Stimulated activated effector memory CD8-positive, alpha-beta T cell treated with anti-CD3 and anti-CD28 coated beads, Interleukin-12 subunit alpha, Interleukin-12 subunit beta, amount 100 ng/mL, for 72 hours (primary cell): ENCODE data around the gene ZNF469.

Source experiments
- ATAC-seq: fragments of 150-1000 bp; cut with Tn5 transposase; 2 replicates; pipeline ENCODE4 v1.10.0; 2021
- DNase-seq, 2 donors: peaks; one replicate each; pipeline ENCODE4 v3.0.0; 2021 to 2022; ENCODE audit warnings: low spot score in 2 of 2
- H3K27ac Mint-ChIP-seq: one replicate; pipeline ENCODE4 v1.8.0; 2022; ENCODE audit warnings: mild to moderate bottlenecking, mixed read lengths
- H3K36me3 Mint-ChIP-seq: one replicate; pipeline ENCODE4 v1.8.0; 2022; ENCODE audit warnings: mild to moderate bottlenecking, mixed read lengths
- H3K4me1 Mint-ChIP-seq: one replicate; pipeline ENCODE4 v1.8.0; 2022; ENCODE audit warnings: mixed read lengths
- H3K4me3 Mint-ChIP-seq: one replicate; pipeline ENCODE4 v1.8.0; 2022; ENCODE audit warnings: mild to moderate bottlenecking, mixed read lengths
- H3K9me3 Mint-ChIP-seq: one replicate; pipeline ENCODE4 v1.8.0; 2022; ENCODE audit warnings: mixed read lengths

ZNF469 gene

DNA sequence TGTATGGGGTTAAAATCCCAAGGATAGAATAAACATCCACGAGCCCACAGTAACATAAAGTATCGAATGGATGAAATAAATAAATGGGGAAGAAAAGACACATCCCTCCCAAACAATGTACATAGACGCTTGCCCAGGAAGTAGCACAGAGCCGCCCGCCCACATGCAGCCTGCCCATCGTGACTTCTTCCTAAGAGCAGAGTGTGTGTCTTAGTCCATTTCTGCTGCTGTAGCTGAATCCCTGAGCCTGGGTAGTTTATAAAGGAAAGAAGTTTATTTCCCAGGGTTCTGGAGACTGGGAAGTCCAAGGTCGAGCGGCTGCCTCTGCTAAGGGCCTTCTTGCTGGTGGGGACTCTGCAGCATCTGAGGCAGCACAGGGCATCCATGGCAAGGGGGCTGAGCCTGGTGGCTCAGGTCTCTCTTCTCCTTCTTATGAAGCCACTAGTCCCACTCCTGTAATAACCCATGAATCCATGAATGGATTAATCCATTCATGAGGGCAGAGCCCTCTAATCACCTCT lies 39.4 kb upstream of the ZNF469 start:
- DNase-seq (no peak), ATAC-seq (no peak)
- no peak overlapping the region for H3K4me3 Mint-ChIP-seq
- no peaks in the 10 kb centered on the region for H3K4me1 Mint-ChIP-seq
- H3K9me3 Mint-ChIP-seq, result no peaks in the 10 kb centered on the region
- H3K27ac Mint-ChIP-seq, result no peak overlapping the region
- no peaks in the 10 kb centered on the region for H3K36me3 Mint-ChIP-seq

DNA sequence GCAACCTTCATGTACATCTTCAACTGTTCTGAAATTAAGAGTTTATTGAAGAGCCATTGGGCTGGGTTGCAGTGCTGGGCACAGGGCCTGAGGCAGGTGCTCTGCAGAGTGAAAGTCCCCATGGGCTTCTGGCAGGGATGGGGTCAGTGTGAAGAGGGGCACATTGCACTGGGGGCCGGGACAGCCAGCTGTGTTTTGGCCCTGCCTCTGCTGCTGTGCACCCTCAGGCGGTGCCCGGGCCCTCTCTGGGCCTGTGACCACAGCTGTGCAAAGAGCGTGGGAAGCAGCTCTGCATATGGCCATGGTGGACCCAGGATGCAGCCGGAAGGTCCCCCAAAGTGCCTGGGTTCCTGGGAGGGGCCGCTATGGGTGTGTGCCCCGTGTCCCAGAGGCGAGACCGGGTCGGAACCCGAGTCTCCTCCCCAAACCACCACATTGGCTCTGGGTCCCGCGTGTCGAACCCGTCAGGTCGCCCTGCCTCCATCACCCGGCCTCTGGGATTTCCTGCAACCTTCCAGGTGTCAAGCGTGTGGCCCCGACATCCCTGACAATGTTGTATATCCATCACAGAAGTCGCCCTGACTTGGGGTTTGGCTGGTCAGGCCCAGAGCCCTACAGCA lies 38.2 kb upstream of the ZNF469 start:
- no peaks in the 10 kb centered on the region for H3K36me3 Mint-ChIP-seq

DNA sequence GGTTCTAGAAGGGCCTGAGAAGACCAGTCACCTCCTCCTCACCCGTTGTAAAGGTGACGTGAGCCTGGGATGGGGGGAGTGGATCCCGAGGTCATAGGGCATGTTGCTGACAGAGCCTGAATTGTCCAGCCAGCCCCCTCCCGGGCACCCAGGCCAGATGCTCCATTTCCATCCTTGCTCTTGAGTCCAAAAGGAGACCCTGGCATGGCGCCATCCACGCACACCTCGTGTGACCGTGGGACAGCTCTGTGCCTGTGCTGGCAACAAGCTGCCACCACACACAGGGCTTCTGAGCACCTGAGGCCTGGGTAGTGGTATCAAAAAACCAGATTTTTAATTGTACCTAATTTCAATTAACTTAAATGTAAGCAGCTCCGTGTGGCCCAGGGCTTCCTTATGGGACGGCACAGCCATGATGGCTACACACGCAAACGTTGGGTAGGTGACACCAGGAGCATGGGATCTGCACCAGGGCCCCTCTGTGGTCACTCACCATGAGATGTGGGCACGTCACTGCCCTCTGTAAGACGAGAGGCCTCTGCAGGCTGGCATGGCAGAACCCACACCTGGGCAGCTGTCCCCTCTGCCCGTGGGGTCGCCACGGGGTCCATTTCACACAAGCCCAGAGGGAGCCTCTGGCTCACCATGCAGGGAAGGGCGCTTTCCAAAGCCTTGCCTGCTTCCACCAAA lies 37.6 kb upstream of the ZNF469 start:
- Mint-ChIP-seq H3K4me1 (peaks cover 9% of the 10 kb centered on the region), H3K27ac (no peak overlapping the region), H3K9me3 (no peaks in the 10 kb centered on the region), H3K4me3 (no peak overlapping the region), H3K36me3 (no peaks in the 10 kb centered on the region)
- no peak for ATAC-seq
- DNase-seq, result no peak

More for the DNA sequence above, 38.2 kb upstream of the ZNF469 start:
- H3K27ac Mint-ChIP-seq, result no peak overlapping the region
- no peak overlapping the region for H3K4me3 Mint-ChIP-seq
- peaks cover 4% of the 10 kb centered on the region for H3K4me1 Mint-ChIP-seq
- no peak for ATAC-seq
- H3K9me3 Mint-ChIP-seq, result no peaks in the 10 kb centered on the region
- DNase-seq, result no peak

DNA sequence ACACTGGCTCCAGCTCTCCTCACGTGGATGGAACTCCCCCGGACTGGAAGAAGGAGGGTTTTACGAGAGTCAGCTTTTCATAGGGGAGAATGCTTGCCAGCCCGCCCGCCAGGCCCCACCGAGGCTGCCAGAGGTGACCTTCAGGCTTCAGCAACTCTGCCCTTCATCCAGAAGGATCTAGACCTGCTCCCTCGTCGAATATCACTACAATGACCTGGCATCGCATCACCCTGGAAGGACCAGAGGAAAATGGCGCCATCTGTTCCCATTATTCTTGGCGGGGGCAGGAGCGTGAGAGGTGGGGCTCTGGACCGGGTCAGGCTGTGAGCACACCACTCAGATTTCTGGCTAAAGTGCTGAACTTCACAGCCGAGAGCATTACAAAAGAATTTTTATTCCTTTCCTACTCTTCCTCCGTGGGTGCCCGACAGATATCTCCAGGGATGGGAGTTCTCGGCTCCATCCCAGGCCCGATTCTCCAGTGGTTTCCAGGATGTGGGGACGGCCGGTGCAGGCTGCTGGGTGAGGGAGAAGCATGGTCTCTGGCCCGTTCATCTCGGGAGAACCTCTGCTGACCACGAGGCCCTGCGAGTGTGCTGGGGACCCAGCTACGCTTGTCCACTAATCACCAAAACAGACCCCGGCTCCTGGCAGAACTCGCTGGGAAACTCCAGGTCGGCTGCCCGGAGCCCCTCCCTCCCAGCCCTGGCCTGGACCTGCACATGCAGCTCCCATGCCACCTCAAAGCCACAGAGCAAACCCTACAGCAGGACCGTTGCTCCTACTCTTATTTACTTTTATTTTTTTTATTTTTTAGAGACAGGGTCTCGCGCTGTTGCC lies 36.8 kb upstream of the ZNF469 start:
- H3K4me1 Mint-ChIP-seq, result peaks cover 9% of the 10 kb centered on the region
- DNase-seq (no peak), ATAC-seq (no peak)
- no peaks in the 10 kb centered on the region for H3K36me3 Mint-ChIP-seq
- no peaks in the 10 kb centered on the region for H3K9me3 Mint-ChIP-seq
- no peak overlapping the region for H3K4me3 Mint-ChIP-seq
- no peak overlapping the region for H3K27ac Mint-ChIP-seq

DNA sequence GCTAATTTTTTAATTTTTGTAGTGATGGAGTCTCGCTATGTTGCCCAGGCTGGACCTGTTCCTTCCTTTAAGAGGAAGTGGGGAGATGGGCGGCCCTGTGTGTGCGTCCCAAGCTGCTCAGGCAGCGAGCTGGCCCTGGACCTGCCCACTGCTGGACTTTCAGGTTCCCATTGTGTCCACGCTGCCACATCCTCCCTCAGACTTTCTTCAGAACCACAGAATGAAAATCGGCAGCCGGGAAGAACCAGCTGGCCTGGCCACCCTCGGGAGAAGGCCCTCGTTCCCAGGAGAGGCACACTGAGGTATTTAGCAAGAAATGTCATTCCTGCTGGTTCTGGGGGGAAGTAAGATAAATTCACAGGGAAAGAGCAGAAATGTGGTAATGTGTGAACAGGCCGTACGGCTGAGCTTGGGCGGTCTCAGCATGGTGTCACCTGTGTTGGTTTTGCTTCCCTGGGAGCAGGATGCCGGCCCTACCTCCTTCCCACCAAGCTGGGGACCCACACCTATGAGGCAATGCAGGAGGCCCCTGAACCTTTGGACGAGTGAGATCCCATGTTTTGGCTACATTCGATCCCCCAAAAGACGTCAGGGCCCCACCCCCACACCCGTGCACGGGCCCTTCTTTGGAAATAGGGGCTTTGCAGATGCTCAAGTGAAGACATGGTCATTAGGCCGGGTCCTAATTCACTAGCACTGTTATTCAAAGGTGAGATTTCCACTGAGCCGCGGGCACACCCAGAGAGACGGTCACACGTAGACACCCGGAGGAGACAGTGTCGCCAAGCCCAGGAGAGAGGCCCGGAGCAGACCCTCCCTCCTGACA lies 35.9 kb upstream of the ZNF469 start:
- ATAC-seq, result no peak
- H3K4me1 Mint-ChIP-seq, result peaks cover 9% of the 10 kb centered on the region
- no peaks in the 10 kb centered on the region for H3K9me3 Mint-ChIP-seq
- no peak overlapping the region for H3K27ac Mint-ChIP-seq
- no peaks in the 10 kb centered on the region for H3K36me3 Mint-ChIP-seq
- H3K4me3 Mint-ChIP-seq, result no peak overlapping the region
- no peak for DNase-seq

DNA sequence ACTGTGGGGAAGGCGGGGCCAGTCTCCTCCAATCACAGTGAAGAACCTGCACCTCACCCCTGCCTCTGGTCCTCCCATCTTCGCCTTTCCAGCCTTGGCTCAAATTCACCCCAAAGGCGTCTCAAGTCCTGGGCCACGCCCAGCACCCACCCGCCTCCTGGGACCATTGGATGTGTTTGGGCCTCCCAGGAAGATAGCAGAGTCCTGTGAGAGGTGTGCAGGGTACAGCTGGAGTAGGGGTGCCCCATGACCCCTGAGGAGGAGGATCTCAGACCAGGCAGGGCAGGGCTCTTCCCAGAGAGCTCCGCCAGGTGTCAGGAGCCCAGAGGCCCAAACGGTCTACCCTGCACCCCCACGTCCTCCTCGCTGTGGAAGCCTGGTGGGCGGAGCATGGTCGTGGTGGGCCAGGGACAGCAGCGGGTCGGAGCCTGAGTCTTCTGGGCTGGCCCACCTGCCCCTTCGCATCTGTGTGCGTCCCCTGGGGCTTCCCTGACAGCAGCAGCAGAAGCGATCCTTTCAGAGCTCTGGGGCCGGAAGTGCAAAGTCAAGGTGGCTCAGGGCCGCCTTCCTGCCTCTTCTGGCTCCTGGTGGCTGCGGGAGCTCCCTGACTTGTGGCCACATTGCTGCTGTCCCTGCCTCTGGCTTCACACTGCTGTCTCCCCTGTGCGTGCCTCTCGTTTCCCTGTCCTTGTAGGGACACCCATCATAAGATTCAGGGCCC lies 34.9 kb upstream of the ZNF469 start:
- Mint-ChIP-seq H3K27ac (no peak overlapping the region), H3K4me1 (peaks cover 9% of the 10 kb centered on the region), H3K4me3 (no peak overlapping the region), H3K36me3 (no peaks in the 10 kb centered on the region), H3K9me3 (no peaks in the 10 kb centered on the region)
- no peak for DNase-seq
- no peak for ATAC-seq

DNA sequence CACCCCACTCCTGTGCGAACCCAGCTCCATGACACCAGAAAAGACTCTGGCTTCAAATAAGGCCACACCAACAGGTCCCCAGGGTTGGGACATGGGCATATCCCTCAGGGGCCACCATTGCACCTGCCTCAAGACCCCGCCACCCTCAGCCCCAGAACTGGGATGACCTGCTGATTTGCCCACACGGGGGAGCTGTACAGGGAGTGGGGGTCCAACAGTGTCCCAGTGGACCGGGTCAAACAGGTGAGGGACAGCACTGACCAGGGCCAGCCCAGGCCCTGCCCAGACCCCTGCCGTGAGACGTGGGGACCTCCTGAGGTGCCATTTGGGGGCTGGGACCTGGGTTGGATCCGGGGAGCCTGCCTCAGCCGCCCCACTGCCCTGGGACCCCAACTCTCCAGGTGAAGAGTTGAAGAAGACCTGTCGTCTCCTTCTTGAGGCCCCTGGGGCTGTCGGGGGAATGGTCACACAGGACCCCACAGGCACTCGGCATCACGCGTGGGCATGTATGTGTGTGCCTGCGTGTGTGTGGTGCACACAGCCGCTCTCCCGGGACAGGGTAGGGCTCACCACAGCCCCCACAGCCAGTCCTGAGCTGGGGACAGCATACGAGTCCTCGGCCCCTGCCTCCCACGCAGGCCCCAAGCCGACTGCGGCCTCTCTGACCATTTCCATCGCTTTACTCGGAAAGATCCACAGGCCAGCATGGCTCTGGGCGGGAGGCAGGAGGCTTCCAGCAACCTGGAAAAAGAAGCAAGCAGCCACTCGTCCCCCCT lies 34.2 kb upstream of the ZNF469 start:
- H3K4me3 Mint-ChIP-seq, result no peak overlapping the region
- no peak overlapping the region for H3K27ac Mint-ChIP-seq
- no peaks in the 10 kb centered on the region for H3K9me3 Mint-ChIP-seq
- no peak for DNase-seq
- no peak for ATAC-seq
- H3K36me3 Mint-ChIP-seq, result no peaks in the 10 kb centered on the region
- peaks cover 9% of the 10 kb centered on the region for H3K4me1 Mint-ChIP-seq

DNA sequence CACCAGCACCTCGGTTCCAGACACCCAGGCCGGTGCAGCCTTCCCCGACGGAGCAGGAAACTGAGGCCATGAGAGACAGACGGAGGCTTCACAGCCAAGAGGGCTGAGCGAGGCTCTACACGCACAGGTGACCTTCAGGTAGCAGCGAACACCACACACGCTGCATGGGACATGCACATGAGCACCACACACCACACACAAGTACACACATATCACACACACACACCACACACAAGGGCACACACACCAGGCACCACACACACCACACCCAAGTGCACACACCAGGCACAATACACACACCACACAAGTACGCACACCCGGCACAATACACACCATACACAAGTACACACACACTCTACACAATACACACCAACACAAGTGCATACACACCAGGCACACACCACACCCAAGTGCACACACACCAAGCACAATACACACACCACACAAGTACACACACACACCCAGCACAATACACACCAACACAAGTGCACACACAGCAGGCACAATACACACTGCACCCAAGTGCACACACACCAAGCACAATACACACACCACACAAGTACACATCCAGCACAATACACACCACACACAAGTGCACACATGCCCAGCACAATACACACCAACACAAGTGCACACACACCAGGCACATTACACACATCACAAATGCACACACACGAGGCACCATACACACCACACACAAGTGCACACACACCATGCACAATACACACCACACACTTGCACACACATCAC lies 33.4 kb upstream of the ZNF469 start:
- no peak overlapping the region for H3K4me3 Mint-ChIP-seq
- H3K9me3 Mint-ChIP-seq, result no peaks in the 10 kb centered on the region

DNA sequence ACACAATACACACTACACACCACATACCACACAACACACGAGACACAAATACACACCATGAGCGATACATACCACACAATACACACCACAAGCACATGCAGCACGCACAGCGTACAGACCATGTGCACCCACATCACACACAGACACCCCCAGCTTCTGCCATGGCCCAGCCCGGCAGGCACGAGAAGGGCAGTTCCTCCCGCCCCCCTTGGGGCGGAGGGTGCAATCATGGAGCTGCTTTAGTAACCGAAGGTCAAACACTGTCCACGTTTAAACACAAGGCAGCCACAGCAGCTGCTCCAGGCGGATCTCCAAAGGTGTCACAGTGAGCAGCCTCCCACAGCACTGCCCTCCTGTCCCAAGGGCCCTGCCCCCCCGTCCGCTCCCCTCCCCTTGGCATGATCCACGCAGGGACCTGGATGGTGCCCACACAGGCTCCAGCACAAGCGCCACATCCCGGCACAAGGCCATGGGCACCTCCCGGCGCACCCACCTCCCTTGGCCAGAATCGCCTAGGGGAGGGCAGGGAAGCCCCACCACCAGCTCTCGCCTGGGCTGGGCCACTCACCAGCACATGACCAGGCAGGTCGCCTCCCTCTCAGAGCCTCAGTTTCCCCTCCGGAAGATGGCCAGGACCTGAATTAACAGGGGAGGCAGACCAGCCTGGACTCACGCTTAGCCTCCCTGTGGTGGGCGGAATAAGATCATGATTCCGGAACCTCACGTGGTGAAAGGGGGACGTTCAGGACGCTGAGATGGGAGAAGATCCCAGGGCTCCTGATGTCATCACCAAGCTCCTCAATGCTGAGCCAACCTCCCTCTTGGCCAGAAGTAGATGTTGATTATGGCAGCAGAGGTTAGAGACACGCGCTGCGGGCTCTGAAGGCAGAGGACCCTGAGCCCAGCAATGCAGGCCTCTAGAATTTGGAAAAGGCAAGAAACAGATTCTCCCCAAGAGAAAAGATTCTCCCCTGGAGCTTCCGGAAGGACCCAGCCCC lies 32.6 kb upstream of the ZNF469 start:
- no peaks in the 10 kb centered on the region for H3K9me3 Mint-ChIP-seq
- no peak overlapping the region for H3K27ac Mint-ChIP-seq
- no peak overlapping the region for H3K4me3 Mint-ChIP-seq
- H3K36me3 Mint-ChIP-seq, result no peaks in the 10 kb centered on the region
- no peak for DNase-seq
- H3K4me1 Mint-ChIP-seq, result peaks cover 9% of the 10 kb centered on the region
- no peak for ATAC-seq

More for the DNA sequence above, 33.4 kb upstream of the ZNF469 start:
- H3K4me1 Mint-ChIP-seq, result peaks cover 9% of the 10 kb centered on the region
- H3K27ac Mint-ChIP-seq, result no peak overlapping the region
- H3K36me3 Mint-ChIP-seq, result no peaks in the 10 kb centered on the region
- ATAC-seq, result no peak
- no peak for DNase-seq

DNA sequence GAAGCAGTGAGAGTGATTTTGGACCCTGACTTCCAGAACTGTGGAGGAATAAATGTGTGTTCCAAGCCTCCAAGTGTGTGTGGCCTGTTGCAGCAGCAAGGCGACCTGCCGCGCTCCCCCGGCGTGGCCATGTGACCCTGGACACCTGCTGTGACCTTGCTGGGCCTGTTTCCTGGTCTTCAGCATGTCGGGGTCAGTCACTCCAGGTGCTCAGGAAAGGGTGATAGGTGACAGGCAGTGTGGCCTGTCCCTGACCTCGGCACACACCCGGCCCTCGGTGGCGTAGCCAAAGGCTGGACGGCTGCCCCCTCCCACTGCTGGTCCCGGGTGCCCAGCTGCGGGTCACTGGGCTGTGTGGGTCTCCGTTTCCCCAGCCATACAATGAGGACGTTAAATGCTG lies 31.8 kb upstream of the ZNF469 start:
- H3K9me3 Mint-ChIP-seq, result no peaks in the 10 kb centered on the region
- no peak overlapping the region for H3K27ac Mint-ChIP-seq
- ATAC-seq (no peak), DNase-seq (no peak)
- H3K4me1 Mint-ChIP-seq, result peaks cover 9% of the 10 kb centered on the region
- H3K4me3 Mint-ChIP-seq, result no peak overlapping the region
- no peaks in the 10 kb centered on the region for H3K36me3 Mint-ChIP-seq

DNA sequence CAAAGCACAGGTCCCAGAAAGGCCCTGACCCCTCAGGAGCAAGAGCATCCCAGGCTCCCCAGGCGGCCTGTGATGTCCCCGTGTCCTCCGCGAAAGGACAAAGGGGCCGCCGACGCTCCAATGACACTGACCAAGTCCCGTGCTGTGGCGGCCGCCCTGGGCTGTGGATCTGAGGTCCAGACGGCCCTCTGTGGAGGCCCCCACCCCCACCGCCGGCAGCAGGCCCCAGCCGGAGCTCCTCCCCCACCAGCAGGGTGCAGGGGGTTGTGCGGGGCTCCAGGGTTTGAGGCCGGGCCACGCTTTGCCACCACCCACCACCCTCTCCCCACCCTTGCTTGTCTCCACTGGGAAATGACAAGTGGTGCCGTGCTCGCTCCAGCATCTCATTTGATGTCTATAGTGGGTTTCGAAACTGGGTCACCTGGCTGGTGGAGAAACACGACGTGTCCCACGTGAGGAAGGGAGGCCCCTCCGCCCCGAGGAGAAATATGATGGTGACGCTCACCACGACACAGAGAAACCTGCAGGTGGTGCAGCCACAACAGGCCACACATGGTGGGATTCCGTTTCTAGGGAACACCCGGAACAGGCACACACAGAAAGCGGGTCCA lies 31.2 kb upstream of the ZNF469 start:
- Mint-ChIP-seq H3K9me3 (no peaks in the 10 kb centered on the region), H3K4me1 (peaks cover 9% of the 10 kb centered on the region), H3K4me3 (no peak overlapping the region), H3K27ac (no peak overlapping the region), H3K36me3 (no peaks in the 10 kb centered on the region)
- DNase-seq, result no peak
- ATAC-seq, result no peak
